GM18868 (cell line): ENCODE data around the gene PRODH.
"Not testable (repeated sequence)": the region's sequence is repeated elsewhere in the genome, so short reads cannot be mapped to it uniquely, and the experiment has no call there.

Experiments
- ATAC-seq: cut with Tn5 transposase; IDR thresholded peaks from one replicate; pipeline ENCODE4 v1.9.1; 2021; ENCODE audit warnings: mild to moderate bottlenecking, moderate library complexity; ENCODE audit not compliant: unreplicated experiment

PRODH gene

GRCh38 chr22:18954990-18955571 is 19.0 kb upstream of the PRODH start:
- no peak for ATAC-seq

DNA sequence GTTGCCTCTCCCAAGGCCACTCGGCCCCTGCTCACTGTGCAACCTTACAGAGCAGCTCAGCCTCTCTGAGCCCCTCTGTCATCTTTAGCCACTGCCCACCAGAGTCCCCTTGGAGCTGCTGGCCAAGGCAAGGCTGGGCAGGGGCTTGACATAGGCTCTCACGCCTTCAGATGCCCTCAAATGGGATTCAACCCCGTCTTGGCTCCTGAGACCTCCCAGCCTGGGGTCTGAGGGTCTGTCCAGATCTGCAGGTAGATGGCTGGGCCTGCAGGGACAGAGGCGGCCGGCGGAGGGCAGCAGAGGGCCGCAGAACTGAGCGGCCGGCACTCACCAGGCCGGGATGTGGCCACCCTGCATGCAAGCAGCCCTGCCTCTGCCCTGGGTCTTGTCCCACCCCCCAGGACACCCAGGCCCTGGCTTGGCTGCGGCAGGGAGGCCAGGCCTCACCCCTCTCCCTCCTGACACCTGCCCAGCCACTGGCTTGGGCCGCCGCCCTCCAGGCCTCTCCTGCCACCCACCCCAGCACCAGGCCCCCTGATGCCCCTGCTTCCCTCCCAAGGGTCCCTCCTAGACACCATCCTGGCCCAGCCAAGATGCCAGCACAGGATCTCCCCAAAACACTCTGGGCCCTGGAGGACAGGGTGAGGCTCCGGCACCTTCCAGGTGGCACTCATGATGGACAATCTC is 18.4 kb upstream of the PRODH start:
- ATAC-seq: not testable (repeated sequence)

DNA sequence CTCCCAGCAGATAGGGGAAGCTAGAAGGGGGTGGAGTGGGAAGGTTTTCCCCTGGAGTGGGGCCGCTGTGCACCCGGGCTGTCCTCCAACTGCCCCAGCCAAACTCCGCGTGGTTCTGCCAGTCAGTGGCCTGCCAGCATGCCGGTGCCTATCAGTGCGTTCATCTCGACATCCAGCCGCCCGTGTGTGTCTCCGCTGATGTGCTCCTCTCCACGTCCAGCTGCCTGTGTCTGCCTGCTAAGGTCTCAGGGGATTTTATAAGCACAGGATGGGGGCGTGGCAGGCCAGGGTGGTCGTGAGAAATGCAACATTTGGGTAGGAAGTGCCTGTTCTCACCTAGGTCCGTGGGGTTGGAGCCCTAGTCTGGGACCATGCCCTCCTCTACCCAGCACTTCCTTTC is 17.0 kb upstream of the PRODH start:
- not testable (repeated sequence) for ATAC-seq

GRCh38 chr22:18952022-18952421 is 15.9 kb upstream of the PRODH start:
- ATAC-seq: no peak

GRCh38 chr22:18950141-18950540 is 14.0 kb upstream of the PRODH start:
- ATAC-seq: no peak

DNA sequence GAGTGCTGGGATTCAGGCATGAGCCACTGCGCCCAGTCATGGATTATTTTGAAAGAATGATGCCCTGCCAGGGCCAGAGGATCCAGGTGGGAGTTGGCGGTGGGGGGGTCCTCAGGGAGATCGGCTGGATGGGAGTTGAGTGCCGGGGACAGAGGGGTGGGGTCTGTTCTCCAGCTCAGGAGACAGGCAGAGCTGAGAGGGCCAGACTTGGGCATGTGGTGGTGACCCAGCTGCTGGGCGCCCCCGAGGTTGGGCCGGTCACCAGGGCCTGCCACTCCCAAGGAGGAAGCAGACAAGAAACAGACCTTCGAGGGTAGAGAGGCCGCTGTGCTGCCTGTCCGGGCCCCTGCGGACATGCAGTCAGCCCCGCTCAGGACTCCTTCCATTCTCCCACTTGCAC is 11.8 kb upstream of the PRODH start:
- no peak for ATAC-seq

- ATAC-seq: not testable (repeated sequence)
Measured at GRCh38 chr22:18947105-18947504, 11.0 kb upstream of the PRODH start.

GRCh38 chr22:18938691-18939090 is 2.6 kb upstream of the PRODH start:
- ATAC-seq: not testable (repeated sequence)

- ATAC-seq: not testable (repeated sequence)
Measured at GRCh38 chr22:18934688-18935087, 1.4 kb downstream of the PRODH start.

DNA sequence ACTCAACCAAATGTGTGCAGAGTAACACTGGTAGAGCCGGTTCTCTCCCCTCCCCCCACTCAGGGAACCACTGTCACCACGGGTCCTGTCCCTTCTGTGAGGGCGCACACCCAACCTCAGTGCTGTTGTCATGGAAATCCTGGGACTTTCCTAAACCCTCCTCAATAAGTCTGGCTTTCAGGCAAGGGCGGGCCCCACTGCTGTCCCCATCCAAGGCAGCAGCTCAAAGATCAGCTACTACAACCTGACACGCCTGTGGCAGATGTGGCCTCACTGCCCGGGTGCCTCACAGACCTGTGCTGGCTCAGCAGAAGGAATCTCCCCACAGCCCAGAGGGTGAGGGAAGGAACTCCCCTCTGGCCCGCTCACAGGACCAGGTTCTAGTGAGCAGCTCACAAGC is 2.2 kb downstream of the PRODH start:
- no peak for ATAC-seq

DNA sequence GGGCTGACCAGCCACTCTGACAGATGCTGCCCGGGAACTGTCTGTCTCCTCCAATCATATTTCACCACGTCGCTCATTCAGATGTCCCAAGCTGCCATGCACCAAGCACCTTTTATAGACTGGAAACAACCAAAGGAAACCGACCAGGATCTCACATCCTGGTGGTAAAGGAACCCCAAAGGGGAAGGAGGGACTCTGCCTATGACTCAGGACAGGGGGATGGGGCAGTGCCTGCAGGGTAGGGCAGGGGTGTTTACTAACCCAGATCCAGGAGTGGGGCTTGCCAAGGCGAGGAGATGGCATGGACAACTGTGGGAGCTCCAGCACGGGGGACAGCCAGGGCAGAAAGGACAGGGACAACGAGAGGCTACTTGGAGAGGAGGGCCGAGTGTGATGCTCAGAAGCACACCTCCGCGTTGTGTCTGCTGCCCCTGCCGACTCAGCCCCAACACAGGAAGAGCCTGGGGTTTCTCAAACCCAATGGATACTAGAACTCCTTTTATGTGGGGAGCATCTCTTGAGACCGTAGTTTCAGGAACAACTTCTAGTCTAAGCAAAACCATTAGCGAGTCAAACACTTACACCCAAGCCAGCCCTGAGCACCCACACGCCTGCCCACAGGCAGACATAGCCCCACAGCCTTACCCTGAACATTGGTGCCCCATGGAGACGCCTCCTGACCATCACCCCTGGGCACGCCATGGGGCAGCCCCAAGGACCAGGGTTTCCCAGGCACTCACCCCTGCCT is 4.0 kb downstream of the PRODH start:
- no peak for ATAC-seq

- no peak for ATAC-seq
Measured at GRCh38 chr22:18929459-18929858, 6.6 kb downstream of the PRODH start.

- no peak for ATAC-seq
Measured at GRCh38 chr22:18927573-18927972, 8.5 kb downstream of the PRODH start.

DNA sequence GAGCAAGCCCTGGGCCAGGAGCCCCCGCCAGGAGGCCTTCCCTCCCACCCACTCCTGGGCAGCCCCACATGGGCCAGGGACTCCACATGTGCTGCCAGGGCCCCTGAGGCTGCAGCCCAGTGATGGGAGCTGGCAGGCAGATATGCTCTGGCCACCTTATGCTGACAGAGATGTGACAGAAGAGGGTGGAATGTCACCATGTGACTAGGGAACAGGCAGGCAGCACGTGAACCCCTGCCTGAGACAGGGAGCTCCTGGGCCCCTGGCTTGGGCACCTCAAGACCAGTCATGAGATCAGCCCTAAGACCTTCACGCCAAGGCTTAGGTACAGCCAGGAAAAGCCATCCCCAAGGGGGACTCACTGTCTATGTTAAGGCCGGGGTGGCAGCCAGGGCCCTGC is 9.1 kb downstream of the PRODH start:
- ATAC-seq: no peak

DNA sequence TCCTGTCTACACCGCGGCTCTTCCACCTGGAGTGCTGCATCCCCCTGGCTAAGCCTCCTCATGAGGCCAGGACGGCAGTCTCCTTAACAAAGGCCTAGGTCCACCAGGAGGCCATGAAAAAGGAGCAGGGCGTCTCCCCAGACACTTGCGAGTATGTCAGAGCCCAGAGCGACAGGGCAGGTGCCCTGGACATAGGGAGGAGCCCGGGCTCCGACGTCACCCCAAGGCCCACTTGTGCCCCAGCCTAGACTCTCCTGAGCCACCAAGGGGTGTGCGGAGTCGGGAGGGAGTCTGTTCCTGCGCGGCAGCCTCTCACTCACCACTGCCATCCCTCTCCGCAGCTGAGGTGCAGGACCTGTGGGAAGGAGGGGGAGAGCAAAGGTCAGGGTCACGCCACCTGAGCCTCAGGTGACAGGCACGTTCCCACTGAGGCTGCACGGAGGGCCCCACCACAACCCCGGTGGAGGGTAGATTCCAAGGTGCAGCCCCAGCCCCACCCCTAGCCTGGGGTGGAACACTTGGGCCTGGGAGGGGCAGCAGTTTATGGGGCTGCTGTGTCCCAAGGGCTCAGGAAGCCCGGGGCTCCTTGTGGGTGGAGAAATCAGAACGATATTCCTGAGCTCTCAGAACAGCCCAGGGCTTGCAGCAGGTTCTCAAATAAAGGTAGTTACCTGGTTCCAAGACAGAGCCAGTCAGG is 10.6 kb downstream of the PRODH start:
- no peak for ATAC-seq

- ATAC-seq: not testable (repeated sequence)
Measured at GRCh38 chr22:18920257-18920902, 15.7 kb downstream of the PRODH start.

DNA sequence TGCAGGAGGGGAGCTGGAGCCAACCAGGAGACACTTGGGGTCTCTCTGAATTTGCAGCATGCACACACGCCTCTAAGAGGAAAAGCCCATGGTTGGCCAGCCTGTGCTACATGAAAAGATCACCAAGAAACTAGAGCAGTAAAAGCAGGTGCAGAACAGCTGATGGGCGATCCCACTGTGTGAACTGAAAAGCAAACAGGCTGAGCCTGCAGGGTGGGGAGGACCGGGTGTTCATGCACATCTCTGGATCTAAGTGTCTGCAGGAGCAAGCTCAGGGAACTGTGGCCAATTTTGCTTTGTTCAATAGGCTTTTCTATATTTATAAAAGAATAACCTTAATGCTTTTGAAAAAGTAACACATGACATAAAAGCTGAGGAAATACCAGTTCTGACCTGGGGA is 18.3 kb downstream of the PRODH start:
- not testable (repeated sequence) for ATAC-seq

GRCh38 chr22:18915550-18915949 is 20.5 kb downstream of the PRODH start:
- ATAC-seq: not testable (repeated sequence)

DNA sequence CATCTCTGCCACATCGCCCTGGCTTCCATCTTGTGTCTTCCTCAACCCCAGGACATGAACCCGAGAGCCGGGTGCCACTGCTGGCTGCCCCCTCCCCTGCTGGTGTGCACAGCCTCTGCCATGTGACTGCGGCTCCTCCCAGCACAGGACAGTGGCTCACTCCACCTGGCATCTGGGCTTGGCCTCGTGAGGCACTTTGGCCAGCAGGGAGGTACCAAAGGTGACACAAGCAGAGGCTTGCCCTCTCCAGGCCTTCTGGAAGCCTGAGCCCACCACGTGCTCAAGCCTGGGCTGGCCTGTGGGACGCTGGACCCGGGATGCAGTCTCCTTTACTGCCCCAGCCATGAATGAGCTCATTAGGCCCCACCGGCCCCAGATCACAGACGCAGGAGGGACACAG is 21.5 kb downstream of the PRODH start:
- not testable (repeated sequence) for ATAC-seq

- ATAC-seq: not testable (repeated sequence)
Measured at GRCh38 chr22:18912264-18912946, 23.7 kb downstream of the PRODH start.
